Subcutaneous abdominal adipose tissue (tissue), 5 donors: ENCODE measurements around the gene KRT25.
A peak's percentile ranks its signal among the peaks of the same experiment; 100 is the strongest.

Experiments used
- H3K27ac ChIP-seq: one replicate; pipeline ENCODE4 v1.7.0; 2013; ENCODE audit warnings: low read depth, mild to moderate bottlenecking, inconsistent platforms, low read length, moderate library complexity
- H3K27me3 ChIP-seq, 5 donors: one replicate each; pipeline ENCODE4 v1.7.0; 2013; ENCODE audit warnings: low read length in 5 of 5, inconsistent platforms in 1 of 5; ENCODE audit not compliant: control insufficient read depth in 5 of 5, insufficient read depth in 4 of 5
- H3K36me3 ChIP-seq, 5 donors: one replicate each; pipeline ENCODE4 v1.7.0; 2013; ENCODE audit warnings: low read length in 5 of 5; ENCODE audit not compliant: control insufficient read depth in 5 of 5, insufficient read depth in 5 of 5
- H3K4me1 ChIP-seq, 5 donors: one replicate each; pipeline ENCODE4 v1.7.0; 2013; ENCODE audit warnings: low read length in 5 of 5, mild to moderate bottlenecking in 3 of 5, moderate library complexity in 1 of 5; ENCODE audit not compliant: control insufficient read depth in 5 of 5, insufficient read depth in 5 of 5
- H3K4me3 ChIP-seq, 5 donors: one replicate each; pipeline ENCODE4 v1.7.0; 2013; ENCODE audit warnings: low read length in 5 of 5, low read depth in 1 of 5
- H3K9ac ChIP-seq, 5 donors: one replicate each; pipeline ENCODE4 v1.7.0; 2013; ENCODE audit warnings: low read length in 5 of 5, mild to moderate bottlenecking in 4 of 5, moderate library complexity in 3 of 5
- H3K9me3 ChIP-seq, 5 donors: one replicate each; pipeline ENCODE4 v1.7.0; 2013; ENCODE audit warnings: low read length in 5 of 5; ENCODE audit not compliant: control insufficient read depth in 5 of 5
- donor health status: healthy.
- donor health status: healthy.
- donor health status: healthy.
- donor health status: healthy.
- donor health status: healthy.

Gene KRT25

DNA sequence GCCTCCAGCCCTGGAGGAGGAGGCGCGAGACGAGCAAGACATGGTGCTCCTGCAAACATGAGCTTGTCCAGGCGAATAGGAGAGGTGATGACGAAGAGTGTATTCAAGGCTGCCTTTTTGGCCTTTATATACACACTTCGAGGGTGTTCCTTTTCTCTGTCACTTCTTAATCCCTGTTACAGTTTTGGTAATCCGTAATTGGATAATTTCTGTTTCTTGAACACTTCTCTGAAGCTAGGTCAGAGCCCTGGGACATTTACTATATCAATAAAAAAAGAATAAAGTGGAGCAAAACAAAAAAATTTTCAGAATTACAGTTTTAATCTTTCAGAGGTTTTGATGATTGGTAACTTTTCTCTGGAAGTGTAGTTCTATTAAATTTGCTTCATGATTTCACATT lies 51.5 kb downstream of the KRT25 start, which contains the start of gene KRT24:
Gene KRT24, minus strand, starts transcription at position 101 of the 400 bp plus-strand sequence. Its CDS starts 59 bp downstream, at position 42.
- Histone ChIP-seq H3K36me3 (no peaks in the 10 kb centered on the region), H3K4me3 (no peak within 1 kb of the TSS), H3K27ac (no peak within 1 kb of the TSS), H3K9ac (no peak within 1 kb of the TSS), H3K27me3 (peaks cover 0 to 6% (median 0%) of the 10 kb centered on the region in 5 donors), H3K4me1 (peaks cover 0 to 23% (median 16%) of the 10 kb centered on the region in 5 donors), H3K9me3 (no peaks in the 10 kb centered on the region)

DNA sequence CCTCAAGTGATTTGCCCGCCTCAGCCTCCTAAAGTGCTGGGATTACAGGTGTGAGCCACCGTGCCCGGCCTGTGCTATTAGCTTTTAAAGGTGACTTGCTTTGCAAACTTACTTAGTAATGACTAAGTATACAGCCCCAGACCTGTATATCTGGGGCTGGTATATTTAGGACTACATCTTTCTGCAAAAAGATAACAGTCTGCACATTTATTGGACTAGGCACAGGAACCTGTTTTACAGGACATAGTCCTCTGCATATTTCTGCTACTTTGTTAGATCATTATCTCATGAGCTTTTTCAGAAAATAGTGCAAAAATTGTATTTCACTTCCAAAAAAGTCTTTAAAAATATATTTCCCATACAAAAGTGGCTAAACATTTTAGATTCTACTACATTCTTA lies 52.9 kb downstream of the KRT25 start:
- peaks cover 0 to 6% (median 2%) of the 10 kb centered on the region in 5 donors for H3K27me3 ChIP-seq
- no peak overlapping the region for H3K9ac ChIP-seq
- H3K27ac ChIP-seq: no peak overlapping the region
- H3K9me3 ChIP-seq: no peaks in the 10 kb centered on the region
- no peaks in the 10 kb centered on the region for H3K36me3 ChIP-seq
- H3K4me1 ChIP-seq: peaks cover 0 to 12% (median 5%) of the 10 kb centered on the region in 5 donors
- H3K4me3 ChIP-seq: no peak overlapping the region

DNA sequence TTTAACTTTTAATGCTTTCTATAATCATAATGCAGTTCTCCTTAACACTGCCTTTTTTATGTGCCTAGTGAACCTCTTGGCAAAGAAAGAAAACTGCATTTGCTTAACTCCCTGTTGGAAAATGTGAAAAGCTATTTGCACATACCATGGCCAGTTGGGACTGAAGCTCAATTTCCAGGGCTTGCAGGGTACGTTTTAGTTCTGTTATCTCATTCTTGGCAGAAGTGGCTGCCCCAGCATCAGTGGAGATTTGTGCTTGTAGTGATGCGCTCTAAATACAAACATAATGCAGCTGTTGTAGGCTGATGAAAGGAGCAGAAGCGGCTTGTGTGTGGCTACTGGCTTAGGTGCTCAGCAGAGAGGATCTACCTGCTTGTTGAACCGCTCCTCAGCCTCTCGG lies 55.3 kb downstream of the KRT25 start:
- H3K9ac ChIP-seq: no peak overlapping the region
- H3K27ac ChIP-seq: no peak overlapping the region
- H3K27me3 ChIP-seq: peaks cover 0 to 6% (median 3%) of the 10 kb centered on the region in 5 donors
- H3K4me3 ChIP-seq: peak overlapping the region in 1 of 5 donors; percentile 13
- no peaks in the 10 kb centered on the region for H3K36me3 ChIP-seq
- peaks cover 0 to 12% (median 5%) of the 10 kb centered on the region in 5 donors for H3K4me1 ChIP-seq
- no peaks in the 10 kb centered on the region for H3K9me3 ChIP-seq

DNA sequence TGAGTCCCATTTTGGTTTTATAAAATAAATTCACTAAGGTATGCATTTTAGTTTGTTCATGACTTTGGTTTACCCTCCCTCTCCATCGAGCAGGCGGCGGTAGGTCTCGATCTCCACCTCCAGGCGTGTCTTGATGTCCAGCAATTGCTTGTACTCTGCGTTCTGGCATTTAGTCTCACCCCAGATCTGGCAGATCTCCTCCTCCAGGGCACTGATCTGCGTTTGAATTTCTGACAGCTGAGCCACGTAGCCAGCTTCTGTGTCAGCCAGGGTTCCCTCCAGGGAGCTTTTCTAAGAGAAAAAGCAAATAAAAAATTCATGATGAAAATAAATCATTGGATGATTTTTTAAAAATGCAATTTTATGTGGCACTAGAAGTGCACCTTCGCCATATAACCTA lies 55.8 kb downstream of the KRT25 start:
- Histone ChIP-seq H3K4me1 (peaks cover 0 to 12% (median 5%) of the 10 kb centered on the region in 5 donors), H3K4me3 (no peak overlapping the region), H3K36me3 (no peaks in the 10 kb centered on the region), H3K9me3 (no peaks in the 10 kb centered on the region), H3K27me3 (peaks cover 0 to 6% (median 3%) of the 10 kb centered on the region in 5 donors), H3K27ac (no peak overlapping the region), H3K9ac (no peak overlapping the region)
